ENCODE measurements around the gene WDR36.

DNA sequence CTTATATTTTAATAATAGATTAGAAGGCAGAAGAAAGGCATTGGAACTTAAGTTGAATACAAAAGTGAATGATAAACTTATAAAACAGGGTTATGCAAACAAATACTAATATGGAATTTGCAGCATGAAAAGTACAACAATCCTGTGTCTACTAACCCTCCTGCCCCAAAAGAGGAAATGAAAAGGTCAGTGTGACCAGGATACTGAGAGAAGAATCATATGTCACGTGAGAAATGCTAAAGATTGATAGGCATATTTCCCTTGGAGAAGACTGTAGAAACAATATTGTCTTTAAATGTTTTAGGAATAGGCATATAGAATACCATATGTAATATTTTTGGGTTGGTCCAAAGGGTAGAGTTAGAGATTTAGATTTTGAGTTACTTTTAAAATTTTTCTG lies 3.8 kb downstream of the WDR36 start:
- no peak for TF ChIP-seq SMC3 (IDR thresholded peaks at IDR 0.05; ENCODE audit: borderline replicate concordance, low read length)
- TF ChIP-seq, protein P1, sequence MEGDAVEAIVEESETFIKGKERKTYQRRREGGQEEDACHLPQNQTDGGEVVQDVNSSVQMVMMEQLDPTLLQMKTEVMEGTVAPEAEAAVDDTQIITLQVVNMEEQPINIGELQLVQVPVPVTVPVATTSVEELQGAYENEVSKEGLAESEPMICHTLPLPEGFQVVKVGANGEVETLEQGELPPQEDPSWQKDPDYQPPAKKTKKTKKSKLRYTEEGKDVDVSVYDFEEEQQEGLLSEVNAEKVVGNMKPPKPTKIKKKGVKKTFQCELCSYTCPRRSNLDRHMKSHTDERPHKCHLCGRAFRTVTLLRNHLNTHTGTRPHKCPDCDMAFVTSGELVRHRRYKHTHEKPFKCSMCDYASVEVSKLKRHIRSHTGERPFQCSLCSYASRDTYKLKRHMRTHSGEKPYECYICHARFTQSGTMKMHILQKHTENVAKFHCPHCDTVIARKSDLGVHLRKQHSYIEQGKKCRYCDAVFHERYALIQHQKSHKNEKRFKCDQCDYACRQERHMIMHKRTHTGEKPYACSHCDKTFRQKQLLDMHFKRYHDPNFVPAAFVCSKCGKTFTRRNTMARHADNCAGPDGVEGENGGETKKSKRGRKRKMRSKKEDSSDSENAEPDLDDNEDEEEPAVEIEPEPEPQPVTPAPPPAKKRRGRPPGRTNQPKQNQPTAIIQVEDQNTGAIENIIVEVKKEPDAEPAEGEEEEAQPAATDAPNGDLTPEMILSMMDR (IDR thresholded peaks at IDR 0.05 in 2 of 3, conservative IDR thresholded peaks at IDR 0.05 in 1 of 3; ENCODE audit: control insufficient read depth in 2 of 3, extremely low read depth in 1 of 3, insufficient read depth in 1 of 3, low read depth in 3 of 3, low read length in 3 of 3), result no peak
- TF ChIP-seq, protein P2, sequence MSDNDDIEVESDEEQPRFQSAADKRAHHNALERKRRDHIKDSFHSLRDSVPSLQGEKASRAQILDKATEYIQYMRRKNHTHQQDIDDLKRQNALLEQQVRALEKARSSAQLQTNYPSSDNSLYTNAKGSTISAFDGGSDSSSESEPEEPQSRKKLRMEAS (IDR thresholded peaks at IDR 0.05; ENCODE audit: low read depth, low read length), result no peak
- TF ChIP-seq RB1 (IDR thresholded peaks at IDR 0.05; ENCODE audit: borderline replicate concordance), result no peak
- TF ChIP-seq EZH2 (IDR thresholded peaks at IDR 0.05; ENCODE audit: borderline replicate concordance, control insufficient read depth, low read depth, low read length), result no peak
- TF ChIP-seq POLR2AphosphoS5 (IDR thresholded peaks at IDR 0.05; ENCODE audit: low read length), result no peak
- no peak for TF ChIP-seq NFYB (IDR thresholded peaks at IDR 0.05; ENCODE audit: insufficient read depth, low read depth, low read length)
- TF ChIP-seq CEBPB (IDR thresholded peaks at IDR 0.05; ENCODE audit: borderline replicate concordance in 1 of 2, low read depth in 2 of 2, low read length in 2 of 2), result no peak
- TF ChIP-seq CHD2 (IDR thresholded peaks at IDR 0.05; ENCODE audit: borderline replicate concordance, low read depth, low read length), result no peak
- no peak for TF ChIP-seq JUND (IDR thresholded peaks at IDR 0.05; ENCODE audit: low read depth, low read length)
- TF ChIP-seq, protein P3, sequence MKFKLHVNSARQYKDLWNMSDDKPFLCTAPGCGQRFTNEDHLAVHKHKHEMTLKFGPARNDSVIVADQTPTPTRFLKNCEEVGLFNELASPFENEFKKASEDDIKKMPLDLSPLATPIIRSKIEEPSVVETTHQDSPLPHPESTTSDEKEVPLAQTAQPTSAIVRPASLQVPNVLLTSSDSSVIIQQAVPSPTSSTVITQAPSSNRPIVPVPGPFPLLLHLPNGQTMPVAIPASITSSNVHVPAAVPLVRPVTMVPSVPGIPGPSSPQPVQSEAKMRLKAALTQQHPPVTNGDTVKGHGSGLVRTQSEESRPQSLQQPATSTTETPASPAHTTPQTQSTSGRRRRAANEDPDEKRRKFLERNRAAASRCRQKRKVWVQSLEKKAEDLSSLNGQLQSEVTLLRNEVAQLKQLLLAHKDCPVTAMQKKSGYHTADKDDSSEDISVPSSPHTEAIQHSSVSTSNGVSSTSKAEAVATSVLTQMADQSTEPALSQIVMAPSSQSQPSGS (IDR thresholded peaks at IDR 0.05; ENCODE audit: low read length), result no peak

Measured in GM12878 (cell line).